Small intestine (tissue), 4 donors: ENCODE measurements around the gene C5orf34. TPM values are rescaled to one million over a fixed set of nuclear protein-coding genes. Genes with fewer than 3 reads are reported as not detected.

Source experiments
- polyA plus RNA-seq, 4 donors: library from polyadenylated mRNA; stranded (reverse) in 3 of 4; unstranded in 1 of 4; fragments of 200-250 nt in 3 of 4; fragments of 120-200 nt in 1 of 4; gene quantifications; one replicate each; pipeline versions ENCODE4 v1.2.1 to v1.2.3, GENCODE V29; 2013
- donor health status: healthy with polysubstance abuse.
- donor health status: Bipolar disorder and iron deficiency.
- donor health status: healthy.

C5orf34 gene
- polyA plus RNA-seq, 4 donors = 0.22 to 2.2 (median 2.1) TPM; not detected in 1

Other genes with a start within 250 kb of the C5orf34 start
- 100 to 1,000 TPM in 1 of 4 donors, 10 to 100 TPM in 3; 46.7 to 210 (median 71.5) TPM for gene HMGCS1, start 201.7 kb downstream of the C5orf34 start, polyA plus RNA-seq
- gene CCL28, start 102.8 kb downstream of the C5orf34 start, polyA plus RNA-seq = 10 to 100 TPM in 2 of 4 donors, 1 to 10 TPM in 2; 3.2 to 20.4 (median 7.7) TPM
- 10 to 100 TPM in 1 of 4 donors, 1 to 10 TPM in 3; 2.7 to 12.3 (median 5.5) TPM for gene TMEM267, start 31.3 kb downstream of the C5orf34 start, polyA plus RNA-seq
- 10 to 100 TPM; 45.6 to 67.1 (median 49.2) TPM for gene PAIP1, start 41.9 kb upstream of the C5orf34 start, polyA plus RNA-seq
- gene NNT, start 88.0 kb upstream of the C5orf34 start, polyA plus RNA-seq = 10 to 100 TPM in 3 of 4 donors, 1 to 10 TPM in 1; 7.4 to 46.0 (median 25.2) TPM